ENCODE data around the gene COG4. TPM values are rescaled to one million over a fixed set of nuclear protein-coding genes. Genes with fewer than 3 reads are reported as not detected.

Gene COG4
- total RNA-seq, 1 donor from 2014 or later = 43.7 TPM

DNA sequence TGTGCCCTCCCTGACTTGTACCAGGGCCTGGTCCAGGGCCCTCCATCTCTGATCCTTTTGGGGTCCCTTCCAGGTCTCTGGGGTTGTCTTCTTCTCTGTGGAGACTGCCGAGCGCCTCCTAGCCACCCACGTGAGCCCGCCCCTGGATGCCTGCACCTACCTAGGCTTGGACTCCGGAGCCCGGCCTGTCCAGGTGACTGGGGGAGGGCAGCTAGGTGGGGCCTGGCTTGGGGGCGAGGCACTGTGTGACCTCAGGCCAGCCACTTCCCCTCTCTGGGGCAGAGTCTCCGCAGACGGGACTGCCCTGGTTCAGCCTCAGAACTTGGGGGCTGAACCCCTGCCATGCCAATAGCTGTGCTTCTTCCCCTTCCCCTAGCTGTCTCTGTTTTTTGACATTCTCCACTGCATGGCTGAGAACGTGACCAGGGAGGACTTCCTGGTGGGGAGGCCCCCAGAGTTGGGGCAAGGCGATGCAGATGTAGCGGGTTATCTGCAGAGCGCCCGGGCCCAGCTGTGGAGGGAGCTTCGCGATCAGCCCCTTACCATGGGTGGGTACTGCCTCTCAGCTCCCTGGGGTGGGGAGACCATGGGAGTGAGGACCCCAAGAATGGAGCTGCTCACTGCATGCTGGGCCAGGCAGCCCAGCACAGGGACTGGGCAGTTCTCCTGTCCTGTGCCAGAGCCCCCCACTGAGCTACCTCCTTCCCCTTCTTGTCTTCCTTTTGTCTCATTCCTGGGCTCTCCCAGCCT lies 54.4 kb downstream of the COG4 start:
- H3K4me3 ChIP-seq = no peak overlapping the region
- no peaks in the 10 kb centered on the region for H3K27me3 ChIP-seq (ENCODE audit: low read depth)
- H3K27ac ChIP-seq (replicated peaks) = no peak overlapping the region
- TF ChIP-seq, protein P1, sequence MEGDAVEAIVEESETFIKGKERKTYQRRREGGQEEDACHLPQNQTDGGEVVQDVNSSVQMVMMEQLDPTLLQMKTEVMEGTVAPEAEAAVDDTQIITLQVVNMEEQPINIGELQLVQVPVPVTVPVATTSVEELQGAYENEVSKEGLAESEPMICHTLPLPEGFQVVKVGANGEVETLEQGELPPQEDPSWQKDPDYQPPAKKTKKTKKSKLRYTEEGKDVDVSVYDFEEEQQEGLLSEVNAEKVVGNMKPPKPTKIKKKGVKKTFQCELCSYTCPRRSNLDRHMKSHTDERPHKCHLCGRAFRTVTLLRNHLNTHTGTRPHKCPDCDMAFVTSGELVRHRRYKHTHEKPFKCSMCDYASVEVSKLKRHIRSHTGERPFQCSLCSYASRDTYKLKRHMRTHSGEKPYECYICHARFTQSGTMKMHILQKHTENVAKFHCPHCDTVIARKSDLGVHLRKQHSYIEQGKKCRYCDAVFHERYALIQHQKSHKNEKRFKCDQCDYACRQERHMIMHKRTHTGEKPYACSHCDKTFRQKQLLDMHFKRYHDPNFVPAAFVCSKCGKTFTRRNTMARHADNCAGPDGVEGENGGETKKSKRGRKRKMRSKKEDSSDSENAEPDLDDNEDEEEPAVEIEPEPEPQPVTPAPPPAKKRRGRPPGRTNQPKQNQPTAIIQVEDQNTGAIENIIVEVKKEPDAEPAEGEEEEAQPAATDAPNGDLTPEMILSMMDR (IDR thresholded peaks at IDR 0.05; ENCODE audit: borderline replicate concordance) = no peak
- H3K4me1 ChIP-seq = no peaks in the 10 kb centered on the region
- intact Hi-C loops (cut with micrococcal nuclease) = no loop called here
- DNase-seq = no peak
- H3K36me3 ChIP-seq = peaks cover 61% of the 10 kb centered on the region
- H3K9me3 ChIP-seq (replicated peaks) = no peaks in the 10 kb centered on the region

DNA sequence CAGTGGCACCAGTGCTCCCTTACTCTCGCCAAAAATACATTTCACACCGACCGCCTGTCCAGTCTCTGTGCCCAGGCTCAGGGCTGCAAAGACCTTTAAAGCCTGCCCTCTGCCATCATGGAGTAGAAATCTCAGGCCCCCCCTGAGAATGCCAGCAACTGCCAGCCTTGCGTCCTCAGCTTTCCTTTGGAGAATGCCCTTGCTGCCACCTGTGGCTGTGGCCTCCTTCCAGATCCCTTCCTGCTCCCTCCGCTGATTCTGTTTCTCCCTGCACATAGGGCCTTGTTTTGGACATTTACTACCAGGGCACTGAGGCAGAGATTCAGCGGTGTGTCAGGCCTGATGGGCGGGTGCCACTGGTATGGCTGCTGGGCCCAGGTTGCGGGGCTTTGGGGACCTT lies 55.7 kb downstream of the COG4 start:
- no peak for DNase-seq
- Histone ChIP-seq H3K9me3 (replicated peaks) (no peaks in the 10 kb centered on the region), H3K27ac (replicated peaks) (no peak overlapping the region), H3K36me3 (peaks cover 57% of the 10 kb centered on the region), H3K4me3 (no peak overlapping the region), H3K27me3 (ENCODE audit: low read depth) (no peaks in the 10 kb centered on the region), H3K4me1 (no peaks in the 10 kb centered on the region)
- intact Hi-C loops (cut with micrococcal nuclease) = no loop called here
- TF ChIP-seq, protein P1 (IDR thresholded peaks at IDR 0.05; ENCODE audit: borderline replicate concordance) = no peak

DNA sequence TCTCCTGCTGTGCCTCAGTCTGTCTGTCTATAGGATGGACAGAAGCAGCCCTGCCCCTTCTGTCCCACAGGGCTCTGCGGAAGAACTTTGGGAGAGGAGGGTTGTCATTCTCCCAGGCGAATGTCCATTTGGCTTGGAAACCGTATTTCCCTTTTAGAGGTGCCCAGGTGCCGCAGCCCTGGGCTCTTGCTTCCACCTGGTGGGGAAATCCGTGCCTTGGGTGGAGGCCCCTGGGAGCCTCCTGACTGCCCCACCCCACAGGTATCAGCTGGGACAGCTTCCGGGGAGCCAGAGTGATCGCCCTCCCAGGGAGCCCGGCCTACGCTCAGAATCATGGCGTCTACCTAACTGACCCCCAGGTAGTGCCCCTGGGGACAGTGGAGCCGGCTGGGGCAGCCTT lies 56.2 kb downstream of the COG4 start:
- TF ChIP-seq, protein P1 (IDR thresholded peaks at IDR 0.05; ENCODE audit: borderline replicate concordance) = no peak
- H3K4me3 ChIP-seq = no peak overlapping the region
- H3K36me3 ChIP-seq = peaks cover 52% of the 10 kb centered on the region
- no peak for DNase-seq
- H3K27ac ChIP-seq (replicated peaks) = no peak overlapping the region
- no peaks in the 10 kb centered on the region for H3K27me3 ChIP-seq (ENCODE audit: low read depth)
- intact Hi-C loops (cut with micrococcal nuclease) = no loop called here
- H3K9me3 ChIP-seq (replicated peaks) = no peaks in the 10 kb centered on the region
- H3K4me1 ChIP-seq = no peaks in the 10 kb centered on the region

DNA sequence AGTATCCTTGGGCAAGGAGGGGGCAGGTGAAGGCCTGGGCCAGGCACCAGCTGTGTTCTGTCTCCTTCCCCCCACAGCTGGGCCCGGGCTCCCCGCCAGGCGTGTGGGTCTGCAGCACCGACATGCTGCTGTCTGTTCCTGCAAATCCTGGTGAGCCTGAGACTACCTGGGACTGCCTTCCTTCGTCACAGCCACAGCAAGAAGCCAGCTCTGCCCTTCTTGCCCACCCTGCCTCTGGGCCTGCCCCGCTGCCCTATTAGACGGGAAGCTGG lies 56.6 kb downstream of the COG4 start:
- TF ChIP-seq, protein P1 (IDR thresholded peaks at IDR 0.05; ENCODE audit: borderline replicate concordance) = no peak
- no peaks in the 10 kb centered on the region for H3K27me3 ChIP-seq (ENCODE audit: low read depth)
- H3K4me3 ChIP-seq = no peak overlapping the region
- no peak for DNase-seq
- no peak overlapping the region for H3K27ac ChIP-seq (replicated peaks)
- H3K4me1 ChIP-seq = peaks cover under 1% of the 10 kb centered on the region
- no peaks in the 10 kb centered on the region for H3K9me3 ChIP-seq (replicated peaks)
- intact Hi-C loops (cut with micrococcal nuclease) = no loop called here
- H3K36me3 ChIP-seq = peaks cover 51% of the 10 kb centered on the region

DNA sequence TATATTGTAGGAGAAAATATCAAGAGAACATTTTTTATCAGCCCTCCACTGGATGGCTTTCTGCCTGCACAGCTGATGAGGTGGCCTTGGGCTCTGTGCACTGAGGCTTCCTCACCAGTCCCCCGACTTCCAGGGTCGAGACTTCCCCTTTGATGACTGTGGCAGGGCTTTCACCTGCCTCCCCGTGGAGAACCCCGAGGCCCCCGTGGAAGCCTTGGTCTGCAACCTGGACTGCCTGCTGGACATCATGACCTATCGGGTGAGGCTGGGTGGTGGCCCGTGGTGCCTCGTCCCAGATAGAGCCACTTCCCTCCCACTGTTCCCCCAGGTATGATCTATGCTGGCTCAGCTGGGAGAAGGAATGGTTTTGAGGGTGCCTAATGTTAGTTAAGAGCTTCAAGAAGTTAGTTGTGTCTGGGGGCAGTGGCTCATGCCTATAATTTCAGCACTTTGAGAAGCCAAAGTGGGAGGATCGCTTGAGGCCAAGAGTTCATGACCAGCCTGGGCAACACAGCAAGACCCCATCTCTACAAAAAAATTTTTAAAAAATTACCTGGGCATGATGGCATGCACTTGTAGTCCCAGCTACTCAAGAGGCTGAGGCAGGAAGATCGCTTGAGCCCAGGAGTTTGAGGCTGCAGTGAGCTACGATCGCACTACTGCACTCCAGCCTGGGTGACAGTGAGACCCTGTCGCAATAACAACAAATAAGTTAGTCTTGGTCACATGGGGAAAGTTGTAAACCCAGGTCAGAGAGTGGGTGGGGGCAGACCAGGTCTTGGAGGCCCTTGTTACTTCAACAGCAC lies 57.2 kb downstream of the COG4 start:
- Histone ChIP-seq H3K9me3 (replicated peaks) (no peaks in the 10 kb centered on the region), H3K36me3 (peaks cover 51% of the 10 kb centered on the region), H3K4me3 (no peak overlapping the region), H3K27me3 (ENCODE audit: low read depth) (no peaks in the 10 kb centered on the region), H3K4me1 (peaks cover 6% of the 10 kb centered on the region), H3K27ac (replicated peaks) (no peak overlapping the region)
- intact Hi-C loops (cut with micrococcal nuclease) = no loop called here
- TF ChIP-seq, protein P1 (IDR thresholded peaks at IDR 0.05; ENCODE audit: borderline replicate concordance) = no peak
- DNase-seq = no peak

All from left ventricle myocardium inferior (tissue), 1 donor.